HuH-7.5 (cell line): ENCODE measurements around the gene AKR1A1.
"Not testable (repeated sequence)": the region's sequence is repeated elsewhere in the genome, so short reads cannot be mapped to it uniquely, and the experiment has no call there.

ENCODE experiments used
- DNase-seq: peaks from one replicate; pipeline ENCODE4 v3.0.0; 2011; ENCODE audit warnings: low spot score

Gene AKR1A1

DNA sequence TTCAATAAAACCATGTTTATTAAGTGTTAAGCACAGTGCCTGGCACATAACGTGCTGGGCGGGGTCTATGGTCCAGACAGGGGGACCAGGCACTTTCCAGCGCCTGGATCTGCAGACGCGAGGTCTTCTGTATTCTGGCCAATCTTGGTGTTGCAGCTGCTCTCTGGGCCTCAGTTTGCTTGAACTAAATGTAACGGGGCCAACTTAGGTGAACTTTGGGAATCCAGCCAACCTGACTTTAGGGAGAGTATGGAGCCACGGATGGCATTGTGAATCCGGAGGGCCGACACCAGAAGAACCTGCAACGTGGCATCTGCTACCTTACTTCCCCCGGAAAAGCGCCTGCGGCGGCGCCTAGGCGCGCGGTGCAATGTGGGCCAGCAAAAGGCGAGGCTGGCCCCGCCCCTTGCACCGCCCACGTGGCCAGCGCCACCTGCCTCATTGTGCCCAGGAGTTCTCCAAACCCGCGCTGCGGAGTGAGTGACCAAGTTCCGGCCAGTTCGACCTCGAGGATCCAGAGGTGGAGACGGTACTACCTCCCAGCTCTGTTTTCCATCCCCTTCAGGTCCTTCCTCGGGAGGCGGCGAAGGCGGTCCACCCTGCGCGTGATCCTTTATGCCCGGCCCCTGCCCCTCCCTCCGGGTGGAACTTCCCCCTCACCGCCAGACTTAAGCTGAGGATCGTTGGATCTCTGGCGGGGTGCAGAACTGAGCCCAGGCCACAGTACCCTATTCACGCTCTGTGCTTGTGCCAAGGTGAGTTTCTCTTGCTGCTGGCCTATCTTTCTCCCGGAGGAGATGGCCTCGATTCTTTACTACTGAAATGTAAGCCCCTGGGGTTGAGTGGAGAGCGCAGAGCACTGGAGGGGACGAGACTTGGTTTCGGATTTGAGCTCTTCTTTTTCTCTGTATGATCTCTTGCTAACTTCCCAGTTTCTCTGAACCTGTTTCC lies at the start of gene AKR1A1:
AKR1A1 (plus strand) TSS at position 426 of the 951 bp plus-strand sequence. CDS start 10,969 bp downstream, outside the sequence.
- peak; percentile 61 for DNase-seq

DNA sequence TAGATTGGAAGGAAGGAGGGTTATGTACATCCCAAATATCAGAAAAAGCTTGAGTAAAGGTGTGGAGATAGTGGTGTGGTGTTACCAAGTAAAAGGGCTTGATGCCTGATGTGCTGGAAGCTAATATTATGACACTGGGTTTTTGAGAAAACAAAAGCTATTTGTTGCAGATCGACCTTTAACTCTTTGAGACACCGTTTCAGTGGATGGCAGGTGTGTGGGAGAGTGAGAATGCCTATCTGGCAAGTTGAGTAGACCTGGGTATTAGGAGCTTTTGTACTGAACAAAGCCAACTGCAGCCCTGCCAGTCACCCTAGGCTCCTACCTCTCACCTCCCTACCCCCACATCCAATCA lies 49.1 kb upstream of the AKR1A1 start:
- no peak for DNase-seq

DNA sequence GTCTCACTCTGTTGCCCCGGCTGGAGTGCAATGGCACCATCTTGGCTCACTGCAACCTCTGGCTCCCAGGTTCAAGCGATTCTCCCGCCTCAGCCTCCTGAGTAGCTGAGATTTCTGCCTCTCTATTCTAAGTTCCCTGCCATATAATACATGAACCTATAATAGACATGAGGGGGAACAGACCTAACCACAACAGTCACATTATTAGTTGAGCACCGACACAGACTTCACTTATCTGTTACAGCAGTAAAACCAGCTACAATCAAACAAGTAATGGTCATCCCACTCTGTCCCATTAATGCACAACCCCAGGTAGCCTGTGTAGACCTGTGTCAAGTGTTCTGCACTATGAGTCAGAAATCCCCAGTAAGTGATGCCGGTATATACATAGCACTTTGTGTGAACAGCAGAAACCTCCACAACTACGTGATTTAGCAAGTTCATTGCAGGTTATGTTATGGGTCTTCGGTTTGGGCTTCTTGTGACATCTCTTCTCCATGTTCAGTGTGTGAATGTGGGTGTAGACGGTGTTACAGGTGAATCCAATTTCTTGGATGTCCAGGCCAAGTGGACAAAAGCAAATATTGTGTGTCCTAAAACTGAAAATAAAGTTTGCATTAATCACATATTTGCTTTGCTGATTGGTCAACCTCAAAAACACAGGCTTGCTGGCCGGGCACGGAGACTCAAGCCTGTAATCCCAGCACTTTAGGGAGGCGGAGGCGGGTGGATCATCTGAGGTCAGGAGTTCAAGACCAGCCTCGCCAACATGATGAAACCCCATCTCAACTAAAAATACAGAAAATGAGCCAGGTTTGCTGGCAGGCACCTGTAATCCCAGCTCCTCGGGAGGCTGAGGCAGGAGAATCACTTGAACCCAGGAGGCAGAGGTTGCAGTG lies 46.9 kb upstream of the AKR1A1 start:
- DNase-seq, result no peak

DNA sequence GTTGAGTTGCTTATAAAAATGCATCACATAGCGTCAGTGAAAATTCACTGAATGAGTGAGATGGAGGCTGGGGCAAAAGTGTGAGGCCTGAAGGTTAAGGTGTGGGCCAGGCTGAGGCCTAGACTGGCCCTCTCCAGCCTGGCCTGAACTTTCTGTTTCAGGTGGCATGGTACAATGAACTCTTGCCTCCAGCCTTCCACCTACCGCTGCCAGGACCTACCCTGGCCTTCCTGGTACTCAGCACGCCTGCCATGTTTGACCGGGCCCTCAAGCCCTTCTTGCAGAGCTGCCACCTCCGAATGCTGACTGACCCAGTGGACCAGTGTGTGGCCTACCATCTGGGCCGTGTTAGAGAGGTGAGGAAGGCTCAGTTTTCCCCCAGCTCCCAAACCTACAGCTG lies 43.4 kb upstream of the AKR1A1 start:
- DNase-seq, result no peak

DNA sequence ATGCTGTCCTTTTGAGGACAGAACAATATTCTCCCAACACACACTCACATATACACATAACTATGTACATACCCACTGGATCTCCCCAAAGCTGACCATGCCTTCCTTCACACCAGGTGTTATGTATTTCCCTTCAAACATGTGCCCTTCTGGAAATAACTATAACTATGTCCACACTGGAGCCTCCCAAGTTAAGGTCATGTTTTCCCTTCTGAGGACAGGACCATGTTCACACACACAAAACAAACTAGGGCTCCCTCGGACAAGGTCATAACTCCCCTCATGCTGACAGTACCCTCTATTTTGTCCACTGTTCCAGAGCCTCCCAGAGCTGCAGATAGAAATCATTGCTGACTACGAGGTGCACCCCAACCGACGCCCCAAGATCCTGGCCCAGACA lies 42.7 kb upstream of the AKR1A1 start:
- DNase-seq, result no peak

DNA sequence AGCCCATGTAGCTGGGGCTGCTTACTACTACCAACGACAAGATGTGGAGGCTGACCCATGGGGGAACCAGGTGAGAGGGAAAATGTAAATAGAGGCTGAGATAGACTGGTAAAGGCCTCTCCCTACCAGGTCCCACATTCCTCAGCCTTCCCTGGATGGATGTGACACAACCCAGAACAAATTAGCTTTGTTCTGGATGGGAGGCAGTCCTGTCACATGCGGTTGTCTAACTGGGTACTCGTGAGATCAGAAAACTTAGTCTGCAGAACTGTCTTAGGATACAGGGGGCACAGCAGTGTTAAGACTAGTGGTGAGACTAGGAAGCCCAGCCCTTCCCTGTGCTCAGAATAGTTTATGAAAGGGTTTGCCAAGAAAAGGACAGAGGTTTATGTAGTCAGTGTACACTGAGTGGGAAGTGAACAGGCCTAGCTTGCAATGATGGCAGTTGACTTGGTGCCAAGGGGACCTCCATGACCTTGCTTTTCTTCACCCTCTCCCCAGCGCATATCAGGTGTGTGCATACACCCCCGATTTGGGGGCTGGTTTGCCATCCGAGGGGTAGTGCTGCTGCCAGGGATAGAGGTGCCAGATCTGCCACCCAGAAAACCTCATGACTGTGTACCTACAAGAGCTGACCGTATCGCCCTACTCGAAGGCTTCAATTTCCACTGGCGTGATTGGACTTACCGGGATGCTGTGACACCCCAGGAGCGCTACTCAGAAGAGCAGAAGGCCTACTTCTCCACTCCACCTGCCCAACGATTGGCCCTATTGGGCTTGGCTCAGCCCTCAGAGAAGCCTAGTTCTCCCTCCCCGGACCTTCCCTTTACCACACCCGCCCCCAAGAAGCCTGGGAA lies 42.1 kb upstream of the AKR1A1 start:
- DNase-seq, result no peak

DNA sequence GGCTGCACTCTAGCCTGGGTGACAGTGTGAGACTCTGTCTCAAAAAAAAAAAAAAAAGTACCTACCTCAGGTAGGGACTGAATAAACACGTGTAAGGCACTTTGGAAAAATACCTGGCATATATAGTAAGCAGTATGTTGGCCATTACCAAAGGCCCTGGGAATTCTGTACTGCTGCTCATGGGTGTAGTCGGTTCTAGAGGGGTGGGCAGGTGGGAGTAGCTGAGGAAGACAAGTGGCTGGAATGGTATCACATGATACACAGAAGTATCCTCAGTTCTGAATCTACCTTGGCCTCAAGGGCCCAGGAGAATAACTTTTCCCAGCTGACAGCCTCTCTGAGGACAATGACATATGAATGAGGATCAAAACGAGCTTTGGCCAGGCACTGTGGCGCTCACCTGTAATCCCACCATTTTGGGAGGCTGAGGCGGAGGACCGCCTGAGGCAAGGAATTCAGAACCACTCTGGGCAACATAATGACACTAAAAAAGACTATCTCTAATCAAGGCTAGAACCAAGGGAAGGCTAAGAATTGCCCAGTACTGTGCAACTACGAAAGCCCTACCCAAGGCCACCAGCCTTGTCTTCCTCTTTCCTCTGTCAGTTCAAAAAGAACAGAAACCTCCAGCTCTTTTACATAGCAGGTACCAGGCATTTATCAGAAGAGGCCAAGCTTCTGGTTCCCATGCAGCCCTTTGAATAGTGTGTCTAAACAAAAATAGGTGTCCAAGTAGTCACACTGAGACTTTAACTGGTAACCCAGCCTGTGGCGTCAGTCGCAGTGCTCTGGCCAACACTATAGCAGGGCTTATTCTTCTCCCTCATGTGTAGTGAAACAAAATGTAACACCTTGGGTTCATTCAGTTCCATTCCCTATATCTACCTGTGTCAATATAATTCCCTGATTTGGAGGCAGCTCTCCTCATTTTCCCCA lies 40.3 kb upstream of the AKR1A1 start:
- no peak for DNase-seq

DNA sequence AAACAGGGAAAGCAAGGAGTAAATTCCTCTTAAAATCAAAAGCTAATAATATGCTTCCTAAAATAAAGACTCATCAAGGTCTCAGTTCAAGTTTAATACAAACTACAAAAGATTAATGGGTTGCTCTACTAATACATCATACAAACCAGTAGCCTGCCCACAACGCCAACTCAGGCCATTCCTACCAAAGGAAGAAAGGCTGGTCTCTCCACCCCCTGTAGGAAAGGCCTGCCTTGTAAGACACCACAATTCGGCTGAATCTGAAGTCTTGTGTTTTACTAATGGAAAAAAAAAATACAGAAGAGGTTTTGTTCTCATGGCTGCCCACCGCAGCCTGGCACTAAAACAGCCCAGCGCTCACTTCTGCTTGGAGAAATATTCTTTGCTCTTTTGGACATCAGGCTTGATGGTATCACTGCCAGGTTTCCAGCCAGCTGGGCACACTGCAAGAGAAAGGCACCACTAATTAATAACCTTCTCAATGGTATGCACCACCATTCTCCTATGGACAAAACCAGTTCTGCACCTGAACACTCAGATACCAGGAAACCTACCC lies 39.6 kb upstream of the AKR1A1 start:
- DNase-seq, result no peak

DNA sequence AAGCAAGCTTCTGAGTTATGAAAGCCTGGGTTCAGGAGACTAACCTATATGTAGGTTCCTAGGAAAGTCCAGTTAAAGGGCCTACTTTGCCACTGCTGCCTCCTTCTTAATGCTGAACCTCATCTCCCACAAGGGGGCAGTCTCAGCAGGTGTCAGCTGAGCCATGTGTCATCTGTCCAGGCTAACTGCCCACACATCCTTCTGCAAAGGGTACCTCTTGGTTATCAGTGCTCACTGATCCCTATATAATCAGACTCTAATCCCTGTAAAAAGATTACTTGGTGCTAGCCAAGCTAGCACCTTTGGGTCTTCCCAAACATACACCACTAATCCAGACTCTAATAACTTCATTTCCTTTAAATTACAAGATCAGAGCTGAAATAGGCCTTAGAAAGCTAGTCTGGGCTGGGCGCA lies 38.0 kb upstream of the AKR1A1 start:
- no peak for DNase-seq

DNA sequence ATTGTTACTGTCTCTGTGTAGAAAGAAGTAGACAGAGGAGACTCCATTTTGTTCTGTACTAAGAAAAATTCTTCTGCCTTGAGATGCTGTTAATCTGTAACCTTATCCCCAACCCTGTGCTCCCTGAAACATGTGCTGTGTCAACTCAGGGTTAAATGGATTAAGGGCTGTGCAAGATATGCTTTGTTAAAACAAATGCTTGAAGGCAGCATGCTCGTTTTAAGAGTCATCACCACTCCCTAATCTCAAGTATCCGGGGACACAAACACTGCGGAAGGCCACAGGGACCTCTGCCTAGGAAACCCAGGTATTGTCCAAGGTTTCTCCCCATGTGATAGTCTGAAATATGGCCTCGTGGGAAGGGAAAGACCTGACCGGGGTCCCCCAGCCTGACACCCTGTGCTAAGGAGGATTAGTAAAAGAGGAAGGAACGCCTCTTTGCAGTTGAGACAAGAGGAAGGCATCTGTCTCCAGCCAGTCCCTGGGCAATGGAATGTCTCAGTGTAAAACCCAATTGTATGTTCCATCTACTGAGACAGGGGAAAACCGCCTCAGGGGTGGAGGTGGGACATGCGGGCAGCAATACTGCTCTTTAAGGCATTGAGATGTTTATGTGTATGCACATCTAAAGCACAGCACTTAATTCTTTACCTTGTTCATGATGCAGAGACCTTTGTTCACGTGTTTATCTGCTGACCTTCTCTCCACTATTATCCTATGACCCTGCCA lies 36.9 kb upstream of the AKR1A1 start:
- not testable (repeated sequence) for DNase-seq

DNA sequence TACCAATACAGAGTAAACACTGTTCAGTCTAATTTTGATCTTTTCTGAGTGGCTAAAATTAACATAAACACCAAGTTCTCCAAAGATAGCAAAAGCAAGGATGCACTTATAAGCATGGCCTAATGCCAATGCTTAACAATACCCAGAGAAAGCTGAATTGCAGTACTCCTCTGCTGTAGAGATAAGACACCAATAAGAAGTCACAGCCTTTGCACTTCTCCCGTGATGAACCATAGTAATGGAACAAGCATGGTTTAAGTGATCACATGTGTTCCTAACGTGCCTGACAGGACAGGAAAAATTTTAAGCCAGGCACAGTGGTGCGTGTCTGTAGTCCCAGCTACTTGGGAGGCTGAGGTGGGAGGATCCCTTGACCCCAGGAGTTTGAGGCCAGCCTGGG lies 34.6 kb upstream of the AKR1A1 start:
- no peak for DNase-seq

DNA sequence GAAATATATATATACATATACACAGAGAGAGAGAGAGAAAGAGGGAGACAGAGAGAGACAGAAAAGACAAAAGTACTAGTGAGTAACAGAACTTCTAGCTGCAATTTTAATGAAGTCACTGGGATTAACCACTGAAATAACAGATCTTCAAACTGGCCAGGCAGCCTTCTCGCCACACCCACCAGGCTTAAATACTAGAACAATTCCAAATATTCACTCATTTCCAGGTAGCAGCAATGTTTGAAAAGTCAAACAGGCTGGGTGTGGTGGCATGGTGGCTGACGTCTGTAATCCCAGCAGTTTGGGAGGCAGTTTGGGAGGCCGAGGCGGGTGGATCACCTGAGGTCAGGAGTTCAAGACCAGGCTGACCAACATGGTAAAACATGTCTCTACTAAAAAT lies 34.2 kb upstream of the AKR1A1 start:
- no peak for DNase-seq

DNA sequence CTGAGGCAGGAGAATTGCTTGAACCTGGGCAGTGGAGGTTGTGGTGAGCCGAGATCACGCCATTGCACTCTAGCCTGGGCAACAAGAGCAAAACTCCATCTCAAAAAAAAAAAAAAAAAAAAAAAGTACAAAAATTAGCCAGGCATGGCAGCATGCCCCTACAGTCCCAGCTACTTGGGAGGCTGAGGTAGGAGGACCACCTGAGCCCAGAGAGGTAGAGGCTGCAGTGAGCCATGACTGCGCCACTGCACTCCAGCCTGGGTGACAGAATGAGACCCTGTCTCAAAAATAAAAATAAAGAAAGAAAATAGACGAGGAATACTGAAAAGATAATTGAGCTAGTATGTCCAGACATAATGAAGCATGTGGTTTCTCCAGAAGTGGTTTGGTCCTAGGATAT lies 32.3 kb upstream of the AKR1A1 start:
- DNase-seq, result not testable (repeated sequence)

DNA sequence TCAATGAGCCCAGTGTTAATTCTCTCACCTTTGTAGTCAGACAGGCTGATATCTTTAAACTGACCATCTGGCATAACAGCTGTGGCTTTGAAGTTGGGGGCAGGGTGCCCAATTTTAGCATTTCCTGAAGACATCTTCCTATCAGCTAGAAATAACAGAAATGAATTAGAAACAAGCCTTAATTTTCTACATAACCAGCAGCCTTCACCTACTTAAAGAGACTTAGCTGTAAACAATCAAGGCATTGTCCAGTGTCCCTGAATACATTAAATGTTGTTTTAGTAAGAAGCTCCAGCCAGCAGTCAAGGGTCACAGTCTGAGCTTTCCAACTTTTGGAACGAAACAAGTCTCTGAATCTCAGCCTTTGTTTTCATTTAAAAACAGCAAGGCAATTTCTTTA lies 31.7 kb upstream of the AKR1A1 start:
- DNase-seq, result no peak

DNA sequence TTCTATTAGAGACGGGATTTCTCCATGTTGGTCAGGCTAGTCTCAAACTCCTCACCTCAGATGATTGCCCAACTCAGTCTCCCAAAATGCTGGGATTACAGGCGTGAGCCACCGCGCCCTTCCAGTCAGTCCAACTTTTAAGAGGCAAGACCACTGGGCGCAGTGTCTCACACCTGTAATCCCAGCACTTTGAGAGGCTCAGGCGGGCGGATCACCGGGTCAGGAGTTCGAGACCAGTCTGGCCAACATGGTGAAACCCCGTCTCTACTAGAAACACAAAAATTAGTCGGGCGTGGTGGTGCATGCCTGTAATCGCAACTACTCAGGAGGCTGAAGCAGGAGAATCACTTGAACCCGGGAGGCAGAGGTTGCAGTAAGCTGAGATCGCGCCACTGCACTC lies 30.9 kb upstream of the AKR1A1 start:
- DNase-seq, result not testable (repeated sequence)

DNA sequence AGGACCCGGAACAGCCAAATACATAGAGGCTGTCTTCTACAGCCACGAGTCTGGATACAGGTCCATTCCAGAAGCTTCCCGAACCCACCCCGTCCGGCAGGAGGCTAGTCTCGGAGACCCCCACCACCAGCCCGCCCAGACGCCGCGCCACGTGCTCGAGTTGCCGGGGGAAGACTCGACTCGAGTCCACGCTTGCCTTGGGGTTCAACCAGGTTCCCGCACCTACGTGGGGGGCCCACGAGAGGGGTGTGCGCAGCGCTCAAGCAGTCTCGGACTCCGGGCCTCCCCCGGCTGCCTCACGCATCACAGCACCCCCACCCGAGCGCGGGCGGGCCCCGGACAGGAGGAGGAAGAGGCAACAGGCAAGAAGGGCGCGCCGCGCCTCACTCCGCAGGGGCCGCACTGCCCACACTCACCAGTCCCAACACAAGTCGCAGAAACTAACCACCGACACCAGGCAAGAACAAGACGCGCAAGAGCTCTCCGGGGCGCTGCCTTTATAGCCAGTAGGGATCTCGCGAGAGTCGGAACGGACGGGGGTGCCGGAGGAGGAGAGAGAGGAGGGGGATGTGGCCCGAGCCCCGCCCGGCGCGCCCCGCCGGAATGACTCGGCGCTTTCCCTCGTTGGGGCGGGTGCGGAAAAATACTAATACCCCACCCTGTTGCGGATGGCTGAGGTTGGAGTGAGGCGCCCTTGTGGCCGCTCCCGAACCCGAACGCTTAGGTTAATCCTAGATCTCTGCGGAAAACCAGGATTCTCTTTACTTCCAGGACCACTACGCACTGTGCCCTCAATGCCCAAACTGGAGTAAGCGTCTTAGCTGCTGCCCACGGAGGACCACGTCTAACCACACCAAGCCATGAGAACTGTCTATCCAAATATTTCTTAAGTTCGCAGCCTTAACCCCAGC lies 29.0 kb upstream of the AKR1A1 start, which contains the start of gene PRDX1:
PRDX1 (minus strand) TSS at position 472 of the 911 bp plus-strand sequence. CDS start 2,841 bp downstream, outside the sequence.
- DNase-seq, result peak; percentile 67

DNA sequence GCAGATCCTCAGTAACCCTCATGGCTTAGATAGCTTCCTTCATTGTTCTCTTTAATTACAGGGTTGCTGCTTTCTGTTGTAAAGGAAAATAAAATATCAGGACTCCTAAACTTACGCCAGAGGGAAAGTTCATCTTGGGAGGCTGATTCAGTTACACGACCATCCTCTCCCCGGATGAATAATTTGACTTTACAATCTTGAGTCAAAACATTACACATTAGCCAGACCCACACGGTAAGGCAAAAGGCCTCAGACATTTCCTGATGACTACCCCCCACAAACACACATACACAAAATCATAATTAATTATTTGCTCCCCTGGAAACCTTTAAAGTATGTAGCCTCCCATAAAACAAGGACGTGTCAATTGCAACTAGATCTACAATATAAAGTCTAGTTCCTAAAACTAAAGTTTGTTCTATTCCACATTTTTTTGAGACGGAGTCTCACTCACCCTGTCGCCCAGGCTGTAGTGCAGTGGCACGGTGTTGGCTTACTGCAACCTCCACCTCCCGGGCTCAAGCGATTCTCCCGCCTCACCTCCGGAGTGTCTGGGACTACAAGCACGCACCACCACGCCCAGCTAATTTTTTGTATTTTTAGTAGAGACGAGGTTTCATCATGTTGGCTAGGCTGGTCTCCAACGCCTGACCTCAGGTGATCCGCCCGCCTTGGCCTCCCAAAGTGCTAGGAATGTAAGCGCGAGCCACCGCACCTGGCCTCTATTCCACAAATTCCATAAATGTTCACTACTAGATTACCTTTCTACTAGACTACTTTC lies 28.1 kb upstream of the AKR1A1 start:
- DNase-seq, result no peak

DNA sequence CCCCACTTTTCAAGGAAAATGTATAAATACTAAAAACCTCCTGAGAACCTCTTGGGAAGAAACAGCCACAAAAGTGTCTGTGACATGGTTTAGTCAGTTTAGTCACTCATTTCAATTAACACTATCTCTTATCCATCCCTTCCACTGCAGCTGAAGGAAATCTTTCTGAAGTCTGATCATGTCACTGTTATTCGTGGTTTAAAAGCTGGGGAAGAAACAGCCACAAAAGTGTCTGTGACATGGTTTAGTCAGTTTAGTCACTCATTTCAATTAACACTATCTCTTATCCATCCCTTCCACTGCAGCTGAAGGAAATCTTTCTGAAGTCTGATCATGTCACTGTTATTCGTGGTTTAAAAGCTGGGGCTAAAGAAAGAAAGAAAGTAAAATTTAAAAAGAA lies 27.1 kb upstream of the AKR1A1 start:
- not testable (repeated sequence) for DNase-seq
